GM19467 (cell line): ENCODE data around the gene ERG28.

ENCODE experiments used
- ATAC-seq: cut with Tn5 transposase; IDR thresholded peaks from one replicate; pipeline ENCODE4 v1.9.1; 2021; ENCODE audit warnings: mild to moderate bottlenecking, moderate library complexity; ENCODE audit not compliant: unreplicated experiment

ERG28 gene

GRCh38 chr14:75660238-75660629 lies 442 bp downstream of the ERG28 start:
- no peak for ATAC-seq

- no peak for ATAC-seq
These were observed 1.7 kb downstream of the ERG28 start for GRCh38 chr14:75658957-75659356.

GRCh38 chr14:75657331-75657730 lies 3.3 kb downstream of the ERG28 start:
- no peak for ATAC-seq

GRCh38 chr14:75655235-75655634 lies 5.4 kb downstream of the ERG28 start:
- ATAC-seq: no peak

- ATAC-seq: no peak
These were observed 6.4 kb downstream of the ERG28 start for GRCh38 chr14:75654127-75654732.

- ATAC-seq: no peak
These were observed 7.1 kb downstream of the ERG28 start for GRCh38 chr14:75653563-75653962.

- ATAC-seq: no peak
These were observed 10.2 kb downstream of the ERG28 start for GRCh38 chr14:75650253-75651058.

GRCh38 chr14:75649773-75650172 lies 10.9 kb downstream of the ERG28 start:
- no peak for ATAC-seq

GRCh38 chr14:75649337-75649736 lies 11.3 kb downstream of the ERG28 start:
- no peak for ATAC-seq

- no peak for ATAC-seq
These were observed 12.4 kb downstream of the ERG28 start for GRCh38 chr14:75648066-75648838.

- ATAC-seq: no peak
These were observed 13.0 kb downstream of the ERG28 start for GRCh38 chr14:75647640-75648039.

- no peak for ATAC-seq
These were observed 13.9 kb downstream of the ERG28 start for GRCh38 chr14:75646762-75647161.

- ATAC-seq: no peak
These were observed 15.6 kb downstream of the ERG28 start for GRCh38 chr14:75645056-75645455.

- no peak for ATAC-seq
These were observed 16.7 kb downstream of the ERG28 start for GRCh38 chr14:75643985-75644384.

- no peak for ATAC-seq
These were observed 19.8 kb downstream of the ERG28 start for GRCh38 chr14:75640876-75641275.

GRCh38 chr14:75636100-75636692 lies 24.5 kb downstream of the ERG28 start:
- ATAC-seq: no peak

GRCh38 chr14:75634848-75635247 lies 25.8 kb downstream of the ERG28 start:
- no peak for ATAC-seq

GRCh38 chr14:75631453-75631831 lies 29.2 kb downstream of the ERG28 start:
- ATAC-seq: no peak

- no peak for ATAC-seq
These were observed 29.8 kb downstream of the ERG28 start for GRCh38 chr14:75630695-75631452.

- no peak for ATAC-seq
These were observed 31.9 kb downstream of the ERG28 start for GRCh38 chr14:75628816-75629215.

GRCh38 chr14:75627406-75627805 lies 33.3 kb downstream of the ERG28 start:
- ATAC-seq: no peak
